Vagina (tissue), 2 donors: ENCODE data around the gene ZNF292.

ENCODE experiments used
- POLR2A ChIP-seq, 2 donors: fragments of 450-650 bp; IDR thresholded peaks; one replicate each; pipeline ENCODE4 v1.6.1; 2017; ENCODE audit warnings: antibody characterized with exemption in 2 of 2, mild to moderate bottlenecking in 2 of 2, moderate library complexity in 2 of 2
- TF ChIP-seq, protein P1 (sequence below), 3 experiments: fragments of 450-650 bp in 2 of 3; fragments of 200-600 bp in 1 of 3; sonication (generic) in 1 of 3; IDR thresholded peaks; one replicate each; pipeline ENCODE4 v1.5.1; 2017 to 2019; ENCODE audit warnings: antibody characterized with exemption in 3 of 3, mild to moderate bottlenecking in 2 of 3, moderate library complexity in 2 of 3

DNA sequence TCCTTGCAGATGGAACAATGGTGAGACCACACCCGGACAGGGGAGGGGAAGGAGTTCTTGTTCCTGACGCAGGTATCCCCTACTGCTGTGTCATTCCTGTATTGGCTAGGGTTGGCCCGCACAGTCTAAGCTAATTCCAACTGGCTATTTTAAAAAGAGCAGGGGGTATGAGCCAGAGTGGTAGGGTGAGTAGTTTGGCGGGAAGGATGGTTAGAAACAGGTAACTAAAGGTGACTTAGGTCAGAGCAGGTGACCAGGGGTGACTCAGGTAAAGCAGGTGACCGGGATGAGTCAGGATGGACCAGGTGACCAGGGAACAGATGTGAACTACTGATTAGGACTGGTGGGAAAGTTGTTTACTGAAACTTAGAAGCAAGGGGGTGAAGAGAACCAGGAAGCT is 58.0 kb downstream of the ZNF292 start:
- TF ChIP-seq, protein P1, sequence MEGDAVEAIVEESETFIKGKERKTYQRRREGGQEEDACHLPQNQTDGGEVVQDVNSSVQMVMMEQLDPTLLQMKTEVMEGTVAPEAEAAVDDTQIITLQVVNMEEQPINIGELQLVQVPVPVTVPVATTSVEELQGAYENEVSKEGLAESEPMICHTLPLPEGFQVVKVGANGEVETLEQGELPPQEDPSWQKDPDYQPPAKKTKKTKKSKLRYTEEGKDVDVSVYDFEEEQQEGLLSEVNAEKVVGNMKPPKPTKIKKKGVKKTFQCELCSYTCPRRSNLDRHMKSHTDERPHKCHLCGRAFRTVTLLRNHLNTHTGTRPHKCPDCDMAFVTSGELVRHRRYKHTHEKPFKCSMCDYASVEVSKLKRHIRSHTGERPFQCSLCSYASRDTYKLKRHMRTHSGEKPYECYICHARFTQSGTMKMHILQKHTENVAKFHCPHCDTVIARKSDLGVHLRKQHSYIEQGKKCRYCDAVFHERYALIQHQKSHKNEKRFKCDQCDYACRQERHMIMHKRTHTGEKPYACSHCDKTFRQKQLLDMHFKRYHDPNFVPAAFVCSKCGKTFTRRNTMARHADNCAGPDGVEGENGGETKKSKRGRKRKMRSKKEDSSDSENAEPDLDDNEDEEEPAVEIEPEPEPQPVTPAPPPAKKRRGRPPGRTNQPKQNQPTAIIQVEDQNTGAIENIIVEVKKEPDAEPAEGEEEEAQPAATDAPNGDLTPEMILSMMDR (IDR thresholded peaks at IDR 0.05), result no peak
- no peak for TF ChIP-seq POLR2A (IDR thresholded peaks at IDR 0.05)
